ENCODE measurements around the gene TPM2. TPM values are rescaled to one million over a fixed set of nuclear protein-coding genes. Genes with fewer than 3 reads are reported as not detected.

TPM2 gene
- total RNA-seq, 4 donors from 2014 or later, result 7,572 to 13,568 (median 12,084) TPM

- Histone ChIP-seq H3K36me3 (no peaks in the 10 kb centered on the region), H3K4me1 (peaks cover 0 to 49% (median 14%) of the 10 kb centered on the region in 3 donors), H3K9me3 (no peaks in the 10 kb centered on the region), H3K4me3 (peak overlapping the region; percentile 38 to 52), H3K27me3 (no peaks in the 10 kb centered on the region), H3K27ac (peak overlapping the region in 1 of 4 donors; percentile 63)
- no peak for TF ChIP-seq POLR2AphosphoS5 (IDR thresholded peaks at IDR 0.05)
- TF ChIP-seq, protein P1, sequence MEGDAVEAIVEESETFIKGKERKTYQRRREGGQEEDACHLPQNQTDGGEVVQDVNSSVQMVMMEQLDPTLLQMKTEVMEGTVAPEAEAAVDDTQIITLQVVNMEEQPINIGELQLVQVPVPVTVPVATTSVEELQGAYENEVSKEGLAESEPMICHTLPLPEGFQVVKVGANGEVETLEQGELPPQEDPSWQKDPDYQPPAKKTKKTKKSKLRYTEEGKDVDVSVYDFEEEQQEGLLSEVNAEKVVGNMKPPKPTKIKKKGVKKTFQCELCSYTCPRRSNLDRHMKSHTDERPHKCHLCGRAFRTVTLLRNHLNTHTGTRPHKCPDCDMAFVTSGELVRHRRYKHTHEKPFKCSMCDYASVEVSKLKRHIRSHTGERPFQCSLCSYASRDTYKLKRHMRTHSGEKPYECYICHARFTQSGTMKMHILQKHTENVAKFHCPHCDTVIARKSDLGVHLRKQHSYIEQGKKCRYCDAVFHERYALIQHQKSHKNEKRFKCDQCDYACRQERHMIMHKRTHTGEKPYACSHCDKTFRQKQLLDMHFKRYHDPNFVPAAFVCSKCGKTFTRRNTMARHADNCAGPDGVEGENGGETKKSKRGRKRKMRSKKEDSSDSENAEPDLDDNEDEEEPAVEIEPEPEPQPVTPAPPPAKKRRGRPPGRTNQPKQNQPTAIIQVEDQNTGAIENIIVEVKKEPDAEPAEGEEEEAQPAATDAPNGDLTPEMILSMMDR (IDR thresholded peaks at IDR 0.05), result peak in 1 of 4 experiments; percentile 9
- ATAC-seq, result peak; percentile 14
- WGBS, 2 donors (ENCODE audit: low coverage in 1 of 2), result 0 to 2% methylated on average over 7 of the region's 51 CpGs
Observed at GRCh38 chr9:35675732-35676392, 13.9 kb downstream of the TPM2 start.

DNA sequence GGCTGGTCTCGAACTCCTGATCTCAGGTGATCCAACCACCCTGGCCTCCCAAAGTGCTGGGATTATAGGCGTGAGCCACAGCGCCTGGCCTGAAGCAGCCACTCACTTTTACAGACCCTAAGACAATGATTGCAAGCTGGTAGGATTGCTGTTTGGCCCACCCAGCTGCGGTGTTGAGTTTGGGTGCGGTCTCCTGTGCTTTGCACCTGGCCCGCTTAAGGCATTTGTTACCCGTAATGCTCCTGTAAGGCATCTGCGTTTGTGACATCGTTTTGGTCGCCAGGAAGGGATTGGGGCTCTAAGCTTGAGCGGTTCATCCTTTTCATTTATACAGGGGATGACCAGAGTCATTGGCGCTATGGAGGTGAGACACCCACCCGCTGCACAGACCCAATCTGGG lies 14.5 kb downstream of the TPM2 start:
- Histone ChIP-seq H3K36me3 (no peaks in the 10 kb centered on the region), H3K4me1 (peaks cover 0 to 43% (median 14%) of the 10 kb centered on the region in 3 donors), H3K9me3 (no peaks in the 10 kb centered on the region), H3K4me3 (peak overlapping the region; percentile 38 to 52), H3K27ac (peak overlapping the region in 1 of 4 donors; percentile 63), H3K27me3 (no peaks in the 10 kb centered on the region)
- TF ChIP-seq EP300 (IDR thresholded peaks at IDR 0.05), result no peak
- no peak for TF ChIP-seq POLR2AphosphoS5 (IDR thresholded peaks at IDR 0.05)
- no peak for ATAC-seq
- 50 to 64% methylated on average over 4 to 6 of the region's 13 CpGs for WGBS, 2 donors (ENCODE audit: low coverage in 1 of 2)

GRCh38 chr9:35674025-35674361 lies 15.7 kb downstream of the TPM2 start:
- no peaks in the 10 kb centered on the region for H3K27me3 ChIP-seq
- H3K4me1 ChIP-seq, result peaks cover 0 to 42% (median 14%) of the 10 kb centered on the region in 3 donors
- no peaks in the 10 kb centered on the region for H3K36me3 ChIP-seq
- no peaks in the 10 kb centered on the region for H3K9me3 ChIP-seq
- peak overlapping the region in 3 of 4 donors; percentile 56 to 68 (median 64) for H3K27ac ChIP-seq
- no peak overlapping the region for H3K4me3 ChIP-seq
- no CpG with 5 or more reads among the region's 3 CpGs for WGBS, 2 donors (ENCODE audit: low coverage in 1 of 2)
- no peak for ATAC-seq
- TF ChIP-seq EP300 (IDR thresholded peaks at IDR 0.05) (no peak), POLR2A (IDR thresholded peaks at IDR 0.05) (no peak), POLR2AphosphoS5 (IDR thresholded peaks at IDR 0.05) (no peak)
- TF ChIP-seq, protein P1 (IDR thresholded peaks at IDR 0.05), result no peak

GRCh38 chr9:35673132-35674024 lies 16.3 kb downstream of the TPM2 start, which contains the start of gene CA9:
CA9 (plus strand) TSS chr9:35673928; CDS start chr9:35673960, 32 bp downstream.
- Histone ChIP-seq H3K27ac (peak within 1 kb of the TSS in 3 of 4 donors; percentile 56 to 68 (median 64)), H3K36me3 (no peaks in the 10 kb centered on the region), H3K4me3 (no peak within 1 kb of the TSS), H3K9me3 (no peaks in the 10 kb centered on the region), H3K4me1 (peaks cover 0 to 42% (median 14%) of the 10 kb centered on the region in 3 donors), H3K27me3 (no peaks in the 10 kb centered on the region)
- TF ChIP-seq POLR2AphosphoS5 (IDR thresholded peaks at IDR 0.05), result no peak
- no peak for TF ChIP-seq POLR2A (IDR thresholded peaks at IDR 0.05)
- TF ChIP-seq, protein P1 (IDR thresholded peaks at IDR 0.05), result no peak
- TF ChIP-seq EP300 (IDR thresholded peaks at IDR 0.05), result no peak
- no peak for ATAC-seq
- WGBS, 2 donors (ENCODE audit: low coverage in 1 of 2), result 45 to 52% methylated on average over 4 to 6 of the region's 10 CpGs

DNA sequence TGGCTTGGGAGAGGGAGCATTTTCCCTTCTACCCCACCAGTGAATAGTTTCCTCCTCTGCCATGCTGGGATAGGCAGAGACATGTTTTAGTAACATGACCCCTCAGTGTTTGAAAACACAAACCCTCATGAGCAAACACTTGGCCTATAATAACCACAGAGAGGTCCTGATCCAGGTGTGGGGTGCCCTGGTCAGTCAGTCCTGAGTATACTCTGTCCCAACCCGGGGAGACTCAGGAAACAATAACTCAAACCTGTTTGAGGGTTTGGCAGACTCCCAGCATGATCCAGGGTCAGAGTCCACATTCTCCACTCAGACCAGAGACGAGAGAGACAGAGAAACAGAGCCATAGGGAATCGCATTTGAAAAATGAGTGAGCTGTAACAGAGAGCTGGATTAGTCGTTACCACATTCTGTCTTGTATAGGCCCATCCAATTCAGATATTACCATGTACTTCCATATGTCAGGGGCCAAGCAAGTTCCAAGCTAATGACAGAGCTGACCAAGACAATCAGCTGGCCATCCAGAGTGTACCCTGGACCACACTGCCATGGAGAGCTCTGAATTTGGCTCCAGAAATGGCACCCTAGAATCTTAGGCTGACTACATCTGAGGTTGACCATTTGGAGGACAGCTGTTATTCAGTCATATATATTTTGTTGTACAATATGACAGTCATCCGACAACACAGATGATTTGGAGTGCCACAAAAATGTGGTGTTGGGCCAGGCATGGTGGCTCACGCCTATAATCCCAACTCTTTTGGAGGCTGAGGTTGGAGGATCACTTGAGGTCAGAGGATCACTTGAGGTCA lies 20.2 kb downstream of the TPM2 start:
- Histone ChIP-seq H3K9me3 (no peaks in the 10 kb centered on the region), H3K4me3 (no peak overlapping the region), H3K4me1 (peaks cover 0 to 38% (median 14%) of the 10 kb centered on the region in 3 donors), H3K27ac (no peak overlapping the region), H3K36me3 (no peaks in the 10 kb centered on the region), H3K27me3 (no peaks in the 10 kb centered on the region)
- ATAC-seq, result no peak
- TF ChIP-seq EP300 (IDR thresholded peaks at IDR 0.05), result no peak
- TF ChIP-seq POLR2A (IDR thresholded peaks at IDR 0.05), result no peak
- TF ChIP-seq POLR2AphosphoS5 (IDR thresholded peaks at IDR 0.05), result no peak
- TF ChIP-seq, protein P1 (IDR thresholded peaks at IDR 0.05), result no peak
- 56 to 68% methylated on average over 3 to 4 of the region's 6 CpGs for WGBS, 2 donors (ENCODE audit: low coverage in 1 of 2)

Data from gastroesophageal sphincter (tissue), 4 donors.